SK-N-SH (cell line): ENCODE measurements around the gene TFB1M.

Experiments
- POLR2AphosphoS5 ChIP-seq: IDR thresholded peaks from 2 replicates; pipeline ENCODE4 v1.6.1; 2012; ENCODE audit warnings: low read depth, low read length
- RAD21 ChIP-seq: IDR thresholded peaks from 2 replicates; pipeline ENCODE4 v1.6.1; 2012; ENCODE audit warnings: mild to moderate bottlenecking, low read length
- TAF1 ChIP-seq: IDR thresholded peaks from 2 replicates; pipeline ENCODE4 v1.6.1; 2012; ENCODE audit warnings: low read depth, mild to moderate bottlenecking, low read length, moderate library complexity, borderline replicate concordance
- TCF12 ChIP-seq: IDR thresholded peaks from 2 replicates; pipeline ENCODE4 v1.4.0; 2012
- YY1 ChIP-seq: IDR thresholded peaks from 2 replicates; pipeline ENCODE4 v1.4.0; 2012; ENCODE audit warnings: low read depth, mild to moderate bottlenecking
- TF ChIP-seq, protein P1 (sequence below): IDR thresholded peaks from 2 replicates; pipeline ENCODE4 v1.4.0; 2012; ENCODE audit warnings: low read depth, borderline replicate concordance
- TF ChIP-seq, protein P2 (sequence below): fragments of 200-600 bp; sonication (generic); IDR thresholded peaks from 2 replicates; pipeline ENCODE4 v1.6.1; 2017; ENCODE audit warnings: antibody characterized with exemption, mild to moderate bottlenecking, moderate library complexity
- TF ChIP-seq, protein P3 (sequence below): fragments of 150-350 bp; IDR thresholded peaks from 2 replicates; pipeline ENCODE4 v1.6.1; 2016; ENCODE audit warnings: mild to moderate bottlenecking, low read depth, low read length
- TF ChIP-seq, protein P4 (sequence below): IDR thresholded peaks from 2 replicates; pipeline ENCODE4 v1.4.0; 2012; ENCODE audit warnings: low read depth

DNA sequence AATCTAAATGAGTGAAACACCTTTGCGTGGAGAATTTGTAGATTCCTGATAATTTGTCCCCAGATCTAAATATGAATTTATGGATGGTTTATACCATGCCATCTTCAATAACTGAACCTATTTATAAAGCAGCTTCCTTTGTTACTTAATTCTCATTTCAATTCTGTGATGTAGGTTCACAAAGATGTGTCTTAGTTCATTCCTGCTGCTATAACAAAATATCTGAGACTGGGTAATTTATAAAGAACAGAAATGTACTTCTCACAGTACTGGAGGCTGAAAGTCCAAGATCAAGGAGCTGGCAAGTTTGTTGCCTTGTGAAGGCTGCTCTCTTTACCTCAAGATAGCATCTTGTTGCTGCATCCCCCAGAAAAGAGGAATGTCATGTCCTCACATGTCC lies 2.1 kb upstream of the TFB1M start:
- TF ChIP-seq, protein P1, sequence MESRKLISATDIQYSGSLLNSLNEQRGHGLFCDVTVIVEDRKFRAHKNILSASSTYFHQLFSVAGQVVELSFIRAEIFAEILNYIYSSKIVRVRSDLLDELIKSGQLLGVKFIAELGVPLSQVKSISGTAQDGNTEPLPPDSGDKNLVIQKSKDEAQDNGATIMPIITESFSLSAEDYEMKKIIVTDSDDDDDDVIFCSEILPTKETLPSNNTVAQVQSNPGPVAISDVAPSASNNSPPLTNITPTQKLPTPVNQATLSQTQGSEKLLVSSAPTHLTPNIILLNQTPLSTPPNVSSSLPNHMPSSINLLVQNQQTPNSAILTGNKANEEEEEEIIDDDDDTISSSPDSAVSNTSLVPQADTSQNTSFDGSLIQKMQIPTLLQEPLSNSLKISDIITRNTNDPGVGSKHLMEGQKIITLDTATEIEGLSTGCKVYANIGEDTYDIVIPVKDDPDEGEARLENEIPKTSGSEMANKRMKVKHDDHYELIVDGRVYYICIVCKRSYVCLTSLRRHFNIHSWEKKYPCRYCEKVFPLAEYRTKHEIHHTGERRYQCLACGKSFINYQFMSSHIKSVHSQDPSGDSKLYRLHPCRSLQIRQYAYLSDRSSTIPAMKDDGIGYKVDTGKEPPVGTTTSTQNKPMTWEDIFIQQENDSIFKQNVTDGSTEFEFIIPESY = no peak
- TF ChIP-seq, protein P2, sequence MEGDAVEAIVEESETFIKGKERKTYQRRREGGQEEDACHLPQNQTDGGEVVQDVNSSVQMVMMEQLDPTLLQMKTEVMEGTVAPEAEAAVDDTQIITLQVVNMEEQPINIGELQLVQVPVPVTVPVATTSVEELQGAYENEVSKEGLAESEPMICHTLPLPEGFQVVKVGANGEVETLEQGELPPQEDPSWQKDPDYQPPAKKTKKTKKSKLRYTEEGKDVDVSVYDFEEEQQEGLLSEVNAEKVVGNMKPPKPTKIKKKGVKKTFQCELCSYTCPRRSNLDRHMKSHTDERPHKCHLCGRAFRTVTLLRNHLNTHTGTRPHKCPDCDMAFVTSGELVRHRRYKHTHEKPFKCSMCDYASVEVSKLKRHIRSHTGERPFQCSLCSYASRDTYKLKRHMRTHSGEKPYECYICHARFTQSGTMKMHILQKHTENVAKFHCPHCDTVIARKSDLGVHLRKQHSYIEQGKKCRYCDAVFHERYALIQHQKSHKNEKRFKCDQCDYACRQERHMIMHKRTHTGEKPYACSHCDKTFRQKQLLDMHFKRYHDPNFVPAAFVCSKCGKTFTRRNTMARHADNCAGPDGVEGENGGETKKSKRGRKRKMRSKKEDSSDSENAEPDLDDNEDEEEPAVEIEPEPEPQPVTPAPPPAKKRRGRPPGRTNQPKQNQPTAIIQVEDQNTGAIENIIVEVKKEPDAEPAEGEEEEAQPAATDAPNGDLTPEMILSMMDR = no peak
- TF ChIP-seq YY1 (no peak), RAD21 (no peak), TAF1 (no peak), POLR2AphosphoS5 (no peak), TCF12 (no peak)
- TF ChIP-seq, protein P3, sequence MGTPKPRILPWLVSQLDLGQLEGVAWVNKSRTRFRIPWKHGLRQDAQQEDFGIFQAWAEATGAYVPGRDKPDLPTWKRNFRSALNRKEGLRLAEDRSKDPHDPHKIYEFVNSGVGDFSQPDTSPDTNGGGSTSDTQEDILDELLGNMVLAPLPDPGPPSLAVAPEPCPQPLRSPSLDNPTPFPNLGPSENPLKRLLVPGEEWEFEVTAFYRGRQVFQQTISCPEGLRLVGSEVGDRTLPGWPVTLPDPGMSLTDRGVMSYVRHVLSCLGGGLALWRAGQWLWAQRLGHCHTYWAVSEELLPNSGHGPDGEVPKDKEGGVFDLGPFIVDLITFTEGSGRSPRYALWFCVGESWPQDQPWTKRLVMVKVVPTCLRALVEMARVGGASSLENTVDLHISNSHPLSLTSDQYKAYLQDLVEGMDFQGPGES = no peak
- TF ChIP-seq, protein P4, sequence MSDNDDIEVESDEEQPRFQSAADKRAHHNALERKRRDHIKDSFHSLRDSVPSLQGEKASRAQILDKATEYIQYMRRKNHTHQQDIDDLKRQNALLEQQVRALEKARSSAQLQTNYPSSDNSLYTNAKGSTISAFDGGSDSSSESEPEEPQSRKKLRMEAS = no peak
